K562 (cell line): ENCODE measurements around the gene BHLHE23. TPM values are rescaled to one million over a fixed set of nuclear protein-coding genes. Genes with fewer than 3 reads are reported as not detected.

ENCODE experiments used
- ATAC-seq: fragments of 200-7000 bp; cut with Tn5 transposase; 3 replicates; pipeline ENCODE4 v1.9.1; 2020; ENCODE audit warnings: moderate library complexity
- BruUV-seq: library from RNA; stranded (reverse); fragments of 400-500 nt; replicated peaks from 2 replicates; lab custom pipeline; 2021; lab: Mats Ljungman, UMichigan
- CTCF ChIA-PET: fragments of 300-600 bp; formaldehyde crosslinking; extraction: SDS; loops from one replicate; lab custom pipeline; 2021; ENCODE audit warnings: low intra/inter-chr PET ratio; lab: Yijun Ruan, JAX
- POLR2A ChIA-PET: fragments of 300-600, 350-650 bp; sonication (Branson Sonifier 250); formaldehyde crosslinking; extraction: SDS; loops from one replicate; lab custom pipeline; 2021; ENCODE audit warnings: antibody characterized with exemption, inconsistent platforms; lab: Yijun Ruan, JAX
- DNase-seq, 4 experiments: peaks; one replicate each; pipeline versions ENCODE4 v3.0.0 to v3.0.0-alpha.2; 2011 to 2018; ENCODE audit warnings: low spot score in 3 of 4, mixed read lengths in 3 of 4; ENCODE audit errors: extremely low read depth in 1 of 4
- FAIRE-seq: peaks from 2 replicates; lab custom pipeline; 2011; peaks lifted over from hg19 to GRCh38; lab: Jason Lieb, UNC
- H2AFZ ChIP-seq: 2 replicates; pipeline ENCODE4 v1.6.0; 2011; ENCODE audit warnings: low read depth, low read length, control low read depth, inconsistent platforms
- H3K27ac ChIP-seq: fragments of 200-600 bp; 3 replicates; pipeline ENCODE4 v1.8.0; 2011; ENCODE audit warnings: low read depth, mild to moderate bottlenecking, control low read depth, inconsistent platforms, low read length, moderate library complexity, mixed read lengths; ENCODE audit errors: extremely low read depth
- H3K27me3 ChIP-seq, 2 experiments: fragments of 300-600 bp in 1 of 2; 2 replicates in 1 of 2; 3 replicates in 1 of 2; pipeline versions ENCODE4 v1.6.0 to v1.8.0; 2011; ENCODE audit warnings: inconsistent platforms in 2 of 2, low read length in 2 of 2, mild to moderate bottlenecking in 1 of 2, mixed read lengths in 1 of 2, moderate library complexity in 1 of 2; ENCODE audit not compliant: control insufficient read depth in 2 of 2, insufficient read depth in 2 of 2
- H3K36me3 ChIP-seq: fragments of 300-600 bp; 3 replicates; pipeline ENCODE4 v1.8.0; 2011; ENCODE audit warnings: mild to moderate bottlenecking, low read length, inconsistent platforms; ENCODE audit not compliant: control insufficient read depth, insufficient read depth
- H3K4me1 ChIP-seq, 2 experiments: fragments of 200-600 bp in 1 of 2; replicated peaks in 1 of 2; 2 replicates in 1 of 2; 3 replicates in 1 of 2; pipeline versions ENCODE4 v1.5.1 to v1.8.0; 2011; ENCODE audit warnings: inconsistent platforms in 2 of 2, low read length in 2 of 2, mild to moderate bottlenecking in 1 of 2, mixed read lengths in 1 of 2, moderate library complexity in 1 of 2; ENCODE audit not compliant: control insufficient read depth in 2 of 2, insufficient read depth in 2 of 2
- H3K4me2 ChIP-seq: 2 replicates; pipeline ENCODE4 v1.6.1; 2011; ENCODE audit warnings: low read length, control low read depth, inconsistent platforms, mixed read lengths; ENCODE audit not compliant: insufficient read depth
- H3K4me3 ChIP-seq: fragments of 200-600 bp; sonication (generic), shearing (Covaris generic); 2 replicates; pipeline ENCODE4 v1.5.1; 2016; ENCODE audit warnings: control low read depth, inconsistent platforms
- H3K79me2 ChIP-seq: fragments of 200-600 bp; 3 replicates; pipeline ENCODE4 v1.8.0; 2011; ENCODE audit warnings: low read length, inconsistent platforms; ENCODE audit not compliant: control insufficient read depth, insufficient read depth
- H3K9ac ChIP-seq, 2 experiments: 2 replicates each; pipeline versions ENCODE4 v1.6.0 to v1.6.1; 2011; ENCODE audit warnings: low read depth in 2 of 2, low read length in 2 of 2, control low read depth in 1 of 2, inconsistent platforms in 1 of 2, mild to moderate bottlenecking in 1 of 2, mixed read lengths in 1 of 2; ENCODE audit not compliant: insufficient read depth in 1 of 2
- H3K9me1 ChIP-seq: one replicate; pipeline ENCODE4 v1.6.0; 2011; ENCODE audit warnings: inconsistent platforms, mild to moderate bottlenecking, low read length, moderate library complexity; ENCODE audit not compliant: control insufficient read depth, insufficient read depth
- H3K9me3 ChIP-seq: replicated peaks from 2 replicates; pipeline ENCODE4 v1.5.1; 2011; ENCODE audit warnings: low read depth, low read length, inconsistent platforms; ENCODE audit not compliant: control insufficient read depth, insufficient read depth
- H4K20me1 ChIP-seq: replicated peaks from 2 replicates; pipeline ENCODE4 v1.6.1; 2011; ENCODE audit warnings: low read length, inconsistent platforms, mixed read lengths; ENCODE audit not compliant: control insufficient read depth, insufficient read depth
- ETV6 ChIP-seq, 3 experiments: fragments of 150-350 bp in 1 of 3; sonication (generic) in 1 of 3; formaldehyde crosslinking in 1 of 3; IDR thresholded peaks; 2 replicates each; pipeline versions ENCODE4 v1.6.1 to v1.8.0; 2014 to 2022; ENCODE audit warnings: borderline replicate concordance in 2 of 3, low read depth in 2 of 3, antibody characterized with exemption in 1 of 3, low read length in 1 of 3, mild to moderate bottlenecking in 1 of 3, missing genetic modification reagents in 1 of 3
- FOXK1 ChIP-seq: sonication (generic); formaldehyde crosslinking; IDR thresholded peaks from 2 replicates; pipeline ENCODE4 v1.8.0; 2022; ENCODE audit warnings: missing genetic modification reagents, mild to moderate bottlenecking, borderline replicate concordance
- GABPB2 ChIP-seq: fragments of 250-450 bp; sonication (Bioruptor Pico); conservative IDR thresholded peaks from 2 replicates; pipeline ENCODE4 v1.5.1; 2021; ENCODE audit warnings: mild to moderate bottlenecking
- RBM15 ChIP-seq: fragments of 200-400 bp; formaldehyde crosslinking; IDR thresholded peaks from 2 replicates; pipeline ENCODE4 v1.6.1; 2018; ENCODE audit warnings: mild to moderate bottlenecking, low read length, moderate library complexity; ENCODE audit not compliant: insufficient read depth
- SETDB1 ChIP-seq: IDR thresholded peaks from one replicate; pipeline ENCODE4 v1.6.1; 2012; ENCODE audit warnings: low read length, control low read depth, inconsistent platforms
- SP2 ChIP-seq: IDR thresholded peaks from 2 replicates; pipeline ENCODE4 v1.6.1; 2011; ENCODE audit warnings: mild to moderate bottlenecking, low read depth, low read length, moderate library complexity; ENCODE audit not compliant: poor library complexity, severe bottlenecking; ENCODE audit errors: extremely low read depth
- SRF ChIP-seq, 2 experiments: fragments of 250-450, 450-650 bp in 1 of 2; sonication (Bioruptor Pico) in 1 of 2; sonication (generic) in 1 of 2; formaldehyde crosslinking; IDR thresholded peaks; 2 replicates each; pipeline versions ENCODE4 v1.5.0 to v1.5.1; 2020 to 2022; ENCODE audit warnings: mild to moderate bottlenecking in 1 of 2, missing genetic modification reagents in 1 of 2
- TCFL5 ChIP-seq: fragments of 250-450 bp; sonication (Bioruptor Pico); conservative IDR thresholded peaks from 2 replicates; pipeline ENCODE4 v1.6.1; 2021; ENCODE audit warnings: mild to moderate bottlenecking, moderate library complexity, matching md5 sums
- WGBS: fragments of 100-300 bp; shearing (Covaris generic); methylation state at CpG from one replicate; pipeline ENCODE4 v1.1.6; 2016; ENCODE audit warnings: low coverage, mixed read lengths; ENCODE audit not compliant: insufficient coverage; ENCODE audit errors: missing lambda C conversion rate; 5-methylcytosine and 5-hydroxymethylcytosine counted together
- in situ Hi-C: fragments of 300-500 bp; cut with MboI; formaldehyde crosslinking; loops from 4 replicates; pipeline ENCODE4 v1.15.0; 2018; ENCODE audit warnings: inconsistent platforms, mixed read lengths
- intact Hi-C: fragments of 100-400 bp; cut with micrococcal nuclease; formaldehyde crosslinking; loops from 2 replicates; pipeline ENCODE4 v1.14.2; 2022
- polyA plus RNA-seq, 8 experiments: library from polyadenylated mRNA; depleted of rRNA in 4 of 8; stranded (reverse) in 5 of 8; unstranded in 3 of 8; fragments of >200 nt; fragmentation: Nextera tagmentation in 2 of 8; fragmentation: Illumina TruSeq in 1 of 8; extraction: Ambion mirVana in 2 of 8; extraction: Trizol in 1 of 8; gene quantifications; 2 replicates each; pipeline versions ENCODE4 v1.2.1 to v1.2.3, GENCODE V29; 2011 to 2014; ENCODE audit warnings: inconsistent platforms in 1 of 8, missing spikeins in 1 of 8
- total RNA-seq, 7 experiments: library from RNA; depleted of rRNA in 6 of 7; stranded (reverse); fragments of >200 nt in 6 of 7; fragmentation: Illumina TruSeq in 2 of 7; extraction: Trizol in 2 of 7; gene quantifications; 2 replicates each; pipeline versions ENCODE4 v1.2.1 to v1.2.3, GENCODE V29; 2011 to 2021; ENCODE audit warnings: low replicate concordance in 1 of 7
- TF ChIP-seq, protein P1 (sequence below): sonication (generic); formaldehyde crosslinking; IDR thresholded peaks from 2 replicates; pipeline ENCODE4 v1.8.1; 2023; ENCODE audit warnings: mild to moderate bottlenecking, missing genetic modification reagents, moderate library complexity

BHLHE23 gene
- total and polyA plus RNA-seq, 9 of the 15 experiments (the other 6 are each of a cell fraction or from before 2014, with no cell fraction given), result not detected

DNA sequence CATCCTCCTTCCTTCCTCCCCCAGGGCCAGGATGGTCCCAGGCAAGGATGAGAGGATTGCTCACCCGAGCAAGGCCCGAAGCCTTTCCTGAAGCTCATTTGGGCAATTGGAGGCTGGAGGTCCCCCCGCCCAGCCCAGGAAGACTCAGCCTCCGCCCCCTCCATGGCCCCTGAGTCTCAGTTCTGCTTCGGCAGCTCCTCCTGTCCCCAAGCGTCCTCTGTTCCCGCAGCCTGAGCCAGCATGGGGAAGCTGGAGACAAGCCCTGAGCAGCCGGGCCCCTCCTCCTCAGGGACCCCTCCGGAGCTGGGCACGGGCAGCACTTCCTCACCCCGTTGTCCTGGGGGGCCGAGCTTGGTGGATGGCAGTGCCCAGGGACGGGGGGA, 28.2 kb downstream of the BHLHE23 start:
- ChIA-PET CTCF (no interaction called here), POLR2A (interaction anchor here (1.4 to 2.0 kb wide), 2 partner anchors 14 to 23 kb away, joined by 4 to 5 read pairs; no protein-coding TSS in a partner anchor)
- peaks cover 0 to 39% of the 10 kb centered on the region in 2 experiments; a peak in 2 of 5 replicates for H3K4me1 ChIP-seq
- no peak overlapping the region for H3K4me2 ChIP-seq
- no peak overlapping the region for H3K27ac ChIP-seq
- peaks cover 11% of the 10 kb centered on the region; the same call in 1 of the 2 replicates for H4K20me1 ChIP-seq
- DNase-seq, result no peak
- in situ Hi-C loops, result no loop called here
- no TSS peak for BruUV-seq
- peak overlapping the region in 1 of 2 experiments; percentile 26; a peak in 2 of 4 replicates for H3K9ac ChIP-seq
- no peak for TF ChIP-seq ETV6 (IDR thresholded peaks at IDR 0.05; ENCODE audit: borderline replicate concordance in 1 of 2, low read depth in 2 of 2, low read length in 1 of 2)
- no peak for TF ChIP-seq ETV6 (CRISPR knock-in tag; IDR thresholded peaks at IDR 0.05; ENCODE audit: borderline replicate concordance)
- TF ChIP-seq SP2, result no peak
- TF ChIP-seq, protein P1, sequence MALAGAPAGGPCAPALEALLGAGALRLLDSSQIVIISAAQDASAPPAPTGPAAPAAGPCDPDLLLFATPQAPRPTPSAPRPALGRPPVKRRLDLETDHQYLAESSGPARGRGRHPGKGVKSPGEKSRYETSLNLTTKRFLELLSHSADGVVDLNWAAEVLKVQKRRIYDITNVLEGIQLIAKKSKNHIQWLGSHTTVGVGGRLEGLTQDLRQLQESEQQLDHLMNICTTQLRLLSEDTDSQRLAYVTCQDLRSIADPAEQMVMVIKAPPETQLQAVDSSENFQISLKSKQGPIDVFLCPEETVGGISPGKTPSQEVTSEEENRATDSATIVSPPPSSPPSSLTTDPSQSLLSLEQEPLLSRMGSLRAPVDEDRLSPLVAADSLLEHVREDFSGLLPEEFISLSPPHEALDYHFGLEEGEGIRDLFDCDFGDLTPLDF (CRISPR knock-in tag), result no peak
- no peak for TF ChIP-seq TCFL5 (CRISPR knock-in tag)
- TF ChIP-seq SETDB1, result no peak
- no peak for TF ChIP-seq FOXK1 (CRISPR knock-in tag)
- no peak for TF ChIP-seq RBM15
- TF ChIP-seq GABPB2, result no peak
- TF ChIP-seq SRF (CRISPR knock-in tag; IDR thresholded peaks at IDR 0.05), result no peak
- H2AFZ ChIP-seq, result no peak overlapping the region
- H3K4me3 ChIP-seq, result no peak overlapping the region
- no peak for FAIRE-seq
- H3K27me3 ChIP-seq, result peaks cover 46 to 90% of the 10 kb centered on the region in 2 experiments
- H3K9me1 ChIP-seq, result no peaks in the 10 kb centered on the region
- no peak for ATAC-seq
- WGBS, result 8% methylated on average over 11 of the region's 13 CpGs
- no peaks in the 10 kb centered on the region for H3K36me3 ChIP-seq
- no peaks in the 10 kb centered on the region for H3K79me2 ChIP-seq
- intact Hi-C loops, result no loop called here
- H3K9me3 ChIP-seq, result no peaks in the 10 kb centered on the region
